Uterus (tissue), 2 donors: ENCODE measurements around the gene INPP1.

Experiments used
- POLR2A ChIP-seq, 2 donors: fragments of 450-650 bp; IDR thresholded peaks; one replicate each; pipeline ENCODE4 v1.6.1; 2016; ENCODE audit warnings: antibody characterized with exemption in 2 of 2, mild to moderate bottlenecking in 1 of 2, moderate library complexity in 1 of 2
- TF ChIP-seq, protein P1 (sequence below), 4 experiments: fragments of 200-600 bp in 2 of 4; fragments of 450-650 bp in 2 of 4; sonication (generic) in 2 of 4; IDR thresholded peaks; one replicate each; pipeline ENCODE4 v1.5.1; 2016 to 2019; ENCODE audit warnings: antibody characterized with exemption in 4 of 4, mild to moderate bottlenecking in 2 of 4, moderate library complexity in 1 of 4

DNA sequence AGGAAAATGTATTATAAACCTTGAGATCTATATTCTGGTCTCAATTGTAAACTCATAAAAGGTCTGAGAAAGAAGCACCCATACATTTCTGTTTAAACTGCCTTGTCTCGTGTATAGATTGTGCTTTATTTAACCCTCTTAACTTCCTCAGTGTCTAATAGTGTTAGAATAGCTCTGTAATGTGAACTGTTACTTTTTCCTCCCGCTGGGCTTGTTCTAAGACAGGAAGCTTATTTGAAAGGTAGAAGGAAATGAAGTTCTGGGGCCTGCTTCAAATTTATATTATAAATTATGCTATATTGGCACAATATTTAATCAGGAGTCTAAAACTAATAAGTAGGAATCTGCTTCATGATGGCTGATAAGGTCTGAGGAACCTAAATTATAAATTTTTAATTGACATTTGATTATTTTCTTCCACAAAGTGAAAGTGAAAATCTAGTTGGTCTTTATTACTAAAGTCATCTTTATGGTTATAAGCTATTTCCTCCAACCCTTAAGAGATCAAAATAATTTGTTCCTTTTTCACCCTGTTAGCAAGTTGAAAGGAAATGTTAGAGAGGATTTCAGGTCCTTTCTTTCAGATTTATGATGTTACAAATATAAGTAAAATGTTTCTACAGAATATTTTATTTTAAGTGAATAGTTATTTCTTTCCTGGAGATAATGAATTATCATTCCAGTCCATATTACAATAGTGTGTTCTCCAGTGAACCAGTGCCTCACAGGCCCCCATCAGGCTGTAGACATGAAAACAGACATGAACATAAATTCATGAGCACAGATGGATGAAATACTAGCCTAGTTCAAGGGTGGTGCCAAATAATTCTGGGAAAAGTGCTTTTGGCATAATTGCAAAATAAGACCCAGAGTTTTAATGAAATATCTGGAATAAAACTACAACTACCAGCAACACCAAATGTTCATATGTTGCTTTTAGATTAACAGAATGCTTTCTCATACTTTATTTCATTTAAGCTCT lies 72.7 kb downstream of the INPP1 start:
- TF ChIP-seq POLR2A (IDR thresholded peaks at IDR 0.05), result no peak
- TF ChIP-seq, protein P1, sequence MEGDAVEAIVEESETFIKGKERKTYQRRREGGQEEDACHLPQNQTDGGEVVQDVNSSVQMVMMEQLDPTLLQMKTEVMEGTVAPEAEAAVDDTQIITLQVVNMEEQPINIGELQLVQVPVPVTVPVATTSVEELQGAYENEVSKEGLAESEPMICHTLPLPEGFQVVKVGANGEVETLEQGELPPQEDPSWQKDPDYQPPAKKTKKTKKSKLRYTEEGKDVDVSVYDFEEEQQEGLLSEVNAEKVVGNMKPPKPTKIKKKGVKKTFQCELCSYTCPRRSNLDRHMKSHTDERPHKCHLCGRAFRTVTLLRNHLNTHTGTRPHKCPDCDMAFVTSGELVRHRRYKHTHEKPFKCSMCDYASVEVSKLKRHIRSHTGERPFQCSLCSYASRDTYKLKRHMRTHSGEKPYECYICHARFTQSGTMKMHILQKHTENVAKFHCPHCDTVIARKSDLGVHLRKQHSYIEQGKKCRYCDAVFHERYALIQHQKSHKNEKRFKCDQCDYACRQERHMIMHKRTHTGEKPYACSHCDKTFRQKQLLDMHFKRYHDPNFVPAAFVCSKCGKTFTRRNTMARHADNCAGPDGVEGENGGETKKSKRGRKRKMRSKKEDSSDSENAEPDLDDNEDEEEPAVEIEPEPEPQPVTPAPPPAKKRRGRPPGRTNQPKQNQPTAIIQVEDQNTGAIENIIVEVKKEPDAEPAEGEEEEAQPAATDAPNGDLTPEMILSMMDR (IDR thresholded peaks at IDR 0.05), result no peak
